Ovary (tissue), 9 donors: ENCODE measurements around the gene MAPKAP1. TPM values are rescaled to one million over a fixed set of nuclear protein-coding genes. Genes with fewer than 3 reads are reported as not detected.

Experiments used
- DNase-seq, 5 donors: peaks; one replicate each; pipeline ENCODE4 v3.0.0-alpha.2; 2019 to 2020
- H3K27ac ChIP-seq, 2 donors: fragments of 200-600 bp; one replicate each; pipeline versions ENCODE4 v1.5.1 to v1.8.0; 2019 to 2022
- H3K27me3 ChIP-seq: fragments of 200-600 bp; one replicate; pipeline ENCODE4 v1.8.0; 2022
- H3K36me3 ChIP-seq: fragments of 200-600 bp; sonication (generic); one replicate; pipeline ENCODE4 v1.5.1; 2019
- H3K4me1 ChIP-seq: one replicate; pipeline ENCODE4 v1.8.1; 2013; ENCODE audit warnings: mild to moderate bottlenecking, moderate library complexity; ENCODE audit not compliant: insufficient read depth
- H3K4me3 ChIP-seq: fragments of 200-600 bp; sonication (generic); one replicate; pipeline ENCODE4 v1.5.1; 2017
- H3K9me3 ChIP-seq, 2 donors: fragments of 200-600 bp in 1 of 2; sonication (generic) in 1 of 2; one replicate each; pipeline versions ENCODE4 v1.5.1 to v1.8.1; 2013 to 2019; ENCODE audit warnings: mild to moderate bottlenecking in 1 of 2, moderate library complexity in 1 of 2
- CTCF ChIP-seq, 3 donors: fragments of 450-650 bp in 2 of 3; fragments of 200-600 bp in 1 of 3; IDR thresholded peaks; one replicate each; pipeline versions ENCODE4 v1.5.1 to v1.8.0; 2016 to 2022; ENCODE audit warnings: antibody characterized with exemption in 3 of 3, mild to moderate bottlenecking in 1 of 3
- EP300 ChIP-seq: sonication (generic); formaldehyde crosslinking; IDR thresholded peaks from one replicate; pipeline ENCODE4 v1.6.1; 2017; ENCODE audit warnings: antibody characterized with exemption
- POLR2A ChIP-seq: fragments of 450-650 bp; IDR thresholded peaks from one replicate; pipeline ENCODE4 v1.6.1; 2017; ENCODE audit warnings: antibody characterized with exemption, mild to moderate bottlenecking, moderate library complexity
- WGBS, 3 donors: extraction: QIAGEN DNeasy Blood & Tissue Kit in 1 of 3; methylation state at CpG; one replicate each; pipeline versions ENCODE4 v1.1.5 to v1.1.7; 2013 to 2017; 5-methylcytosine and 5-hydroxymethylcytosine counted together
- intact Hi-C, 4 donors: fragments of 100-400 bp; cut with DNase I; formaldehyde crosslinking; loops; one replicate each; pipeline versions ENCODE4 v1.11.0 to v1.15.1; 2022 to 2023
- polyA plus RNA-seq, 2 donors: library from polyadenylated mRNA; stranded (reverse); fragments of 200-250 nt in 1 of 2; fragments of 350-450 nt in 1 of 2; fragmentation: Illumina TruSeq in 1 of 2; extraction: RNeasy Lipid Tissue Mini Kit (QIAGEN cat#74804) in 1 of 2; gene quantifications; one replicate each; pipeline ENCODE4 v1.2.3, GENCODE V29; 2013 to 2014
- total RNA-seq, 7 donors: library from RNA; depleted of rRNA in 2 of 7; stranded (reverse); fragments of >200 nt in 2 of 7; fragmentation: NEBNext Ultra II Directional in 3 of 7; extraction: Animal tissue kit (Norgen Biotek cat#: 25700) in 3 of 7; gene quantifications; one replicate each; pipeline versions ENCODE4 v1.1.0 to v1.2.4, GENCODE V29; 2016 to 2023
- donor health status: DM: no; HTN: no; CAD: no; lungs with moderate emphysema.
- donor health status: DM: no; HTN: no; CAD: no.
- donor health status: Bipolar disorder and iron deficiency.
- donor health status: DM: yes; HTN: yes; CAD: no.
- donor health status: DM: no; HTN: no; CAD: no.
- donor health status: DM: yes; HTN: yes; CAD: no.

The MAPKAP1 gene
- total and polyA plus RNA-seq, 9 donors = 43.3 to 86.5 (median 50.2) TPM

- DNase-seq = no peak
- 39 to 51% (median 48%) methylated on average over 5 of the region's 5 CpGs for WGBS, 3 donors
- peaks cover 25% of the 10 kb centered on the region for H3K4me1 ChIP-seq
- no peaks in the 10 kb centered on the region for H3K36me3 ChIP-seq
- no peaks in the 10 kb centered on the region for H3K9me3 ChIP-seq
- H3K27ac ChIP-seq = peak overlapping the region in 1 of 2 donors; percentile 71
- TF ChIP-seq POLR2A (no peak), CTCF (IDR thresholded peaks at IDR 0.05) (no peak), EP300 (no peak)
- no peak overlapping the region for H3K4me3 ChIP-seq
- intact Hi-C loops = no loop called here
- no peaks in the 10 kb centered on the region for H3K27me3 ChIP-seq
These were observed 240.6 kb downstream of the MAPKAP1 start for GRCh38 chr9:125466411-125466810.

- Histone ChIP-seq H3K9me3 (no peaks in the 10 kb centered on the region), H3K36me3 (no peaks in the 10 kb centered on the region), H3K4me1 (peaks cover 16% of the 10 kb centered on the region), H3K4me3 (no peak overlapping the region), H3K27me3 (no peaks in the 10 kb centered on the region), H3K27ac (no peak overlapping the region)
- intact Hi-C loops = no loop called here
- TF ChIP-seq POLR2A (no peak), CTCF (IDR thresholded peaks at IDR 0.05) (no peak)
- no peak for DNase-seq
- 78 to 95% (median 89%) methylated on average over 12 of the region's 12 CpGs for WGBS, 3 donors
These were observed 242.2 kb downstream of the MAPKAP1 start for GRCh38 chr9:125464591-125465385.

GRCh38 chr9:125463926-125464325 lies 243.1 kb downstream of the MAPKAP1 start:
- 95 to 98% (median 97%) methylated on average over 2 of the region's 2 CpGs for WGBS, 3 donors
- no peak overlapping the region for H3K4me3 ChIP-seq
- DNase-seq = no peak
- TF ChIP-seq POLR2A (no peak), EP300 (no peak), CTCF (IDR thresholded peaks at IDR 0.05) (no peak)
- H3K4me1 ChIP-seq = peaks cover 16% of the 10 kb centered on the region
- H3K9me3 ChIP-seq = no peaks in the 10 kb centered on the region
- no peaks in the 10 kb centered on the region for H3K36me3 ChIP-seq
- intact Hi-C loops = no loop called here
- no peak overlapping the region for H3K27ac ChIP-seq
- no peaks in the 10 kb centered on the region for H3K27me3 ChIP-seq

GRCh38 chr9:125462861-125463291 lies 244.1 kb downstream of the MAPKAP1 start:
- WGBS, 3 donors = 78 to 79% (median 78%) methylated on average over 10 of the region's 10 CpGs
- intact Hi-C loops = no loop called here
- TF ChIP-seq EP300 (no peak), CTCF (IDR thresholded peaks at IDR 0.05) (no peak), POLR2A (no peak)

More at GRCh38 chr9:125462861-125463291, 244.1 kb downstream of the MAPKAP1 start:
- DNase-seq = no peak
- Histone ChIP-seq H3K4me3 (no peak overlapping the region), H3K4me1 (peaks cover 13% of the 10 kb centered on the region), H3K36me3 (no peaks in the 10 kb centered on the region), H3K27me3 (no peaks in the 10 kb centered on the region), H3K27ac (no peak overlapping the region), H3K9me3 (no peaks in the 10 kb centered on the region)
